GM20000 (cell line): ENCODE data around the gene MARCHF4.
"Not testable (repeated sequence)": the region's sequence is repeated elsewhere in the genome, so short reads cannot be mapped to it uniquely, and the experiment has no call there.

Source experiments
- DNase-seq: peaks from one replicate; pipeline ENCODE4 v3.0.0; 2012; ENCODE audit warnings: low spot score
- TF ChIP-seq, protein P1 (sequence below): IDR thresholded peaks from 2 replicates; pipeline ENCODE4 v1.5.1; 2012; ENCODE audit warnings: mild to moderate bottlenecking, control low read depth; ENCODE audit errors: extremely low read depth, missing control alignments

Gene MARCHF4

DNA sequence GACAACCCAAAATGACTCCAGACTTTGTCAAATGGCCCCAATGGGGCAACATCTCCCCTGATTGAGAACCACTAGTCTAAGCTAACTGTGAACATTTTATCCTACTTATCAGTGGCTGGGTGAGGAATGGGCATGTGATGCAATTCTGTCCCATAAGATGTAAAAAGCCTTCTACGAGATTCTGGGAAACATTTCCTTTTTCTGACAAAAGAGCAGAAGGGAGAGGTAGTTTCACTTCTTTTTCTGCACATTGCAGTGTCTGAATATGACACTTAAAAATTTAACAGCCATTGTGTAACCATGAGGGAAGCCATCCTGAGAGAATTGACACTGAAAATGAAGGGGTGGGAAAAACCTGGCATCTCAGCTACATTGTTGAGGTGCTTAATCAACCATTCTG, 17.3 kb upstream of the MARCHF4 start:
- TF ChIP-seq, protein P1, sequence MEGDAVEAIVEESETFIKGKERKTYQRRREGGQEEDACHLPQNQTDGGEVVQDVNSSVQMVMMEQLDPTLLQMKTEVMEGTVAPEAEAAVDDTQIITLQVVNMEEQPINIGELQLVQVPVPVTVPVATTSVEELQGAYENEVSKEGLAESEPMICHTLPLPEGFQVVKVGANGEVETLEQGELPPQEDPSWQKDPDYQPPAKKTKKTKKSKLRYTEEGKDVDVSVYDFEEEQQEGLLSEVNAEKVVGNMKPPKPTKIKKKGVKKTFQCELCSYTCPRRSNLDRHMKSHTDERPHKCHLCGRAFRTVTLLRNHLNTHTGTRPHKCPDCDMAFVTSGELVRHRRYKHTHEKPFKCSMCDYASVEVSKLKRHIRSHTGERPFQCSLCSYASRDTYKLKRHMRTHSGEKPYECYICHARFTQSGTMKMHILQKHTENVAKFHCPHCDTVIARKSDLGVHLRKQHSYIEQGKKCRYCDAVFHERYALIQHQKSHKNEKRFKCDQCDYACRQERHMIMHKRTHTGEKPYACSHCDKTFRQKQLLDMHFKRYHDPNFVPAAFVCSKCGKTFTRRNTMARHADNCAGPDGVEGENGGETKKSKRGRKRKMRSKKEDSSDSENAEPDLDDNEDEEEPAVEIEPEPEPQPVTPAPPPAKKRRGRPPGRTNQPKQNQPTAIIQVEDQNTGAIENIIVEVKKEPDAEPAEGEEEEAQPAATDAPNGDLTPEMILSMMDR = no peak

DNA sequence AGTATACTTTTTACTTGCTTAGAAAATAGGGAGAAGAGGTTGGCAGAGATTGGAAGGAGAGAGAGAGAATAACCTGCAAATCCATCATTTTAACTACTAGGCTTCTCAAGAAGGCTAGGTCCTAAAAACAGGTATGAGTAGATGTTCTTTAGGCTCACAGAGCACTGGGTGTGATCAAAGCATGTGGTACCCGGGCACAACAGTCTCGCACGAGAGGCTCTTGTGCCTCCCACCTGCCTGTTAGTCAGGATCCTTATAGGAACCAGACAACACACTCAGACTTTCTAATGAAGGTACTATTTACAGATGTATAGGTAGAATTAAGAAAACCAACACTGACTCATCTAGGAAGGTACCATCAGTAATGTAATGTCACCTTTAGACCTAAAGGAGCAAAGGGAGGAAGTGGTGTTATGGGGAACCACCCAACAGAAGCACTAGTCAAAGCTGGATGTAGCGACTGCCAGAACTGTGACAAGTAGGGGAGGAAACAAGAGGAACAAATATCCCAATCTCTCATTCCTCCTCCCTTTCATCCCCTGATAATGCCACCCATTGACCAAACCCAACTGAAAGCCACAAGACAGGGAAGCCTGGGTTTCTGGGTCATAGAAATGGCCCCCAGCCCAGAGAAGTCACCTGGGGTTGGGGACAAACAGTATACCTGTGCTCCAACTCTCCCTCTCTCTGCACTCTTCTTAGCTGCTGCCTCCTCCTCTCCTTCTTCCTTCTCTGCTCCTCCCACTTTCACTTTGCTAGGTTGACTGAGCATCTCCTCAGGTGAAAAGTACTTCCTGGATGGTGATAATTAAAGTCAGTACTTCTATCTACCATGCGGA, 16.0 kb upstream of the MARCHF4 start:
- TF ChIP-seq, protein P1 = no peak
- DNase-seq = no peak

More for the DNA sequence above, 17.3 kb upstream of the MARCHF4 start:
- DNase-seq = no peak

DNA sequence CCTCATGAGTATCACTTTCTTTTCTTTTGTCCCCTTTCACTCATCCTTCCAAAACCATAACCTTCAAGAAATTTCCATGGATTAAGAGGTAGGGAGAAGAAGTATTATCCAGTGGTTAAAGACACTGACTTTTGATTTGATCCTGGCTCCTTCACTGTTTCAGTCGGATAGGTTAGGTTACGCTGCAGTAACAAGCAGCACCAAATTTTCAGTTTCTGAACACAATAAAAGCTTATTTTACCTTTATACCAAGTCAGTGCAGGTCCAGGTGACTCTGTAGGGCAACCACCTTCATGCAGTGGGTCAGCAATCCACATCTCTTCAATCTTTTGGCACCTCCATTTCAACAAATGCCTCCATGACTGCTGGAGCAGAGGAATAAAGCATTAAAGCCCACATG, 15.0 kb upstream of the MARCHF4 start:
- DNase-seq = no peak
- TF ChIP-seq, protein P1 = no peak

DNA sequence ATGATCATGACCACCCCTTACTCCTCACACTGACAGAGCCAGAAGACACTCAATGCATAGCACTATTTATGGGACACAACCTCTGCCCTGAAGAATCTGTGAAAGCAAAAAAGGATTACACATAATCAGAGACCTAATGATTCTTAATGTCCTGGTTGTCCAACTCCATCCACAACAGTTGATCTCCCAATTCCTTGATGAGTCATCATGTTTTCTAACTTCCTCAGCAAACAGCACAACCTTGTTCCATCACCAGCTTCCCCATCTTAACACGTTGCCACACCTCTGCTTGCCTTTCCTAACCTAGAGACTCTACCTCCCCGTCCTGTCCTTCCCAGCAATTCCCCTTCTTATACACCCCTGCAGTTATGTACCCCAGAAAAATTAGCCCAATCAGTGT, 13.2 kb upstream of the MARCHF4 start:
- TF ChIP-seq, protein P1 = no peak
- DNase-seq = no peak

DNA sequence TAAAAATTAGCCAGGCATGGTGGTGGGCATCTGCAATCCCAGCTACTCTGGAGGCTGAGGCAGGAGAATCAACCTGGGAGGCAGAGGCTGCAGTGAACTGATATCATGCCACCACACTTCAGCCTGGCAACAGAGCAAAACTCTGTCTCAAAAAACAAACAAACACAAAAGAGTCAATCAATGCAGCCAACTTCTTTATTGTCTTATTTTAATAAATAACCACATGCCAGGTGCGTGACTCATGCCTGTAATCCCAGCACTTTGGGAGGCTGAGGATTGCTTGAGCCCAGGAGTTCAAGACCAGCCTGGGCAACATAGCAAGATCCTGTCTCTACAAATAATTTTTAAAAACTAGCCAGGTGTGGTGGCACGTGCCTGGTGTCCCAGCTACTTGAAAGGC, 12.1 kb upstream of the MARCHF4 start:
- not testable (repeated sequence) for DNase-seq

DNA sequence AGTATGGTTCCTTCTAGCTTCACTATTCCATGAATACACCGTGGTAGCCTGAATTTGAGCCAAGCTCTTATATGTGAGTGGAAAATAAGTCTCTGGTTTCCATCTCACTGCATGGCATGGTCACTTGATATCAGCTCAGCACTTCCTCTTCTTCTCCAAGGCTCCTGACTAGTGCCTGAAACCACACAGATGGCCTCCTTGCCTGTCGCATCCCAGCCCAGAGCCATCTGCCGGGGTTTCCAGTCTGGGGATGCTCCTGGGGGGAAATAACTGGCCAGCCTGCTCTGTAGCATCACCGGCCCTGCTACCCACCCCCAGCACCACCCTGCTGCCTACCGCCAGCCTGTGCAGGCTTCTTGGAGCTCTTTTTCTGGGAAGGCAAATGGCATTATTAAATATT, 7.7 kb upstream of the MARCHF4 start:
- DNase-seq = no peak
- TF ChIP-seq, protein P1 = no peak

DNA sequence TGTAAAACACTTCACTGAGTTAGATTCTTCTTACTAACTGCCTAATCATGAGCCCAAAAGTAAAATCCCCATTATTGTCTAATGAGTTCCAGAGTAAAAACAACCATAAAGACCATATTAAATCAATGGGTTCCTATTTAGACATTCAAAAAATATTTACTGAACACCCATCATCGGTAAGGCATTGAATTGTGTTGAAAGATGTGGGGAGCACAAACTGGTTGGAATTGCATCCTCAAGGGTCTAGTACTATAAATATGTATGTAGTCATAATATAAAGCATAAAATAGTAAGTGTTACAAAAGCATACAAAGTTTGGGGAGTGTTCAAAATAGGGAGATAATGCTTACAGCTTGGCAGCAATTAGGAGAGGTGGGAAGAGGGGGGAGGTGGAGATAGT, 3.0 kb upstream of the MARCHF4 start:
- DNase-seq = no peak
- TF ChIP-seq, protein P1 = no peak

DNA sequence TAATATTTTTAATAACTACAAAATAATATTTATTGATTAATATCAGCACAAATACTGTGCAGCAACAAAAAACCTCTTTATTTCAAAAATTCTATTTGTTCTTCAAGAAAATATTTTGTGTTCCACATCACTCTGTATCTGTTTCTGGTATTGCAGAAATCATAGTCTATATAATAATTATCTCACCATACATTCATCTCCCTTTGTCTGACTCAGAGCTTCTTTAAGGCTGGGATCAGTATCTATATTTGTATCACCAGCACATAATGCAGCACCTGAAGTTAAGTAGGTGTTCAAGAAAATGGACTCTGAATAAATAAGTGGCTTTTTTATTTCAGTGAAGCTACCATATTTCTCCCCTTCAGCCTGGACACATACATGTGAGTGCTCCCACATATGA, 1.6 kb upstream of the MARCHF4 start:
- TF ChIP-seq, protein P1 = no peak
- no peak for DNase-seq
